Limb (tissue), 2 donors: Measurements from ENCODE around the gene INTS15.

Source experiments
- DNase-seq, 2 donors: peaks; one replicate each; pipeline ENCODE4 v3.0.0-alpha.2; 2016; ENCODE audit errors: extremely low spot score in 2 of 2

INTS15 gene

DNA sequence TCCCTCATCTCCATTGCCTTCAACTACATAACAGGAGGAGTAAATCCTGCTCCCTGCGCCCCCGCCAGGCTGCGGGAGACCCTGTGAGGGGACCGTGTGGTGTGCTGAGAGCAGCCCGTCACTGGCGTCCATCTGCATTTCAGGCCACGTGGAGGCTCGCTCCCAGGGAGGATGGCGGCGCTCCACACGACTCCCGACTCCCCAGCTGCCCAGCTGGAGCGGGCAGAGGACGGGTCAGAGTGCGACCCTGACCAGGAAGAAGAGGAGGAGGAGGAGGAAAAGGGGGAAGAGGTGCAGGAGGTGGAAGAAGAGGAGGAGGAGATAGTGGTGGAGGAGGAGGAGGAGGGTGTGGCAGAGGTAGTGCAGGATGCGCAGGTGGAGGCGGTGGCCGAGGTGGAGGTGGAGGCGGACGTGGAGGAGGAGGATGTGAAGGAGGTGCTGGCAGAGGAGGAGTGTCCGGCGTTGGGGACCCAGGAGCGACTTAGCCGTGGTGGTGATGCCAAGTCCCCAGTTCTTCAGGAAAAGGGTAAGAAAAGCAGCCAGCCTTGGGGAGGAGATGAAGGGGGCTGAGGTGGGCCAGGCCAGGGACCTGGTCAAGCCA is 52.5 kb downstream of the INTS15 start:
- DNase-seq, result no peak

DNA sequence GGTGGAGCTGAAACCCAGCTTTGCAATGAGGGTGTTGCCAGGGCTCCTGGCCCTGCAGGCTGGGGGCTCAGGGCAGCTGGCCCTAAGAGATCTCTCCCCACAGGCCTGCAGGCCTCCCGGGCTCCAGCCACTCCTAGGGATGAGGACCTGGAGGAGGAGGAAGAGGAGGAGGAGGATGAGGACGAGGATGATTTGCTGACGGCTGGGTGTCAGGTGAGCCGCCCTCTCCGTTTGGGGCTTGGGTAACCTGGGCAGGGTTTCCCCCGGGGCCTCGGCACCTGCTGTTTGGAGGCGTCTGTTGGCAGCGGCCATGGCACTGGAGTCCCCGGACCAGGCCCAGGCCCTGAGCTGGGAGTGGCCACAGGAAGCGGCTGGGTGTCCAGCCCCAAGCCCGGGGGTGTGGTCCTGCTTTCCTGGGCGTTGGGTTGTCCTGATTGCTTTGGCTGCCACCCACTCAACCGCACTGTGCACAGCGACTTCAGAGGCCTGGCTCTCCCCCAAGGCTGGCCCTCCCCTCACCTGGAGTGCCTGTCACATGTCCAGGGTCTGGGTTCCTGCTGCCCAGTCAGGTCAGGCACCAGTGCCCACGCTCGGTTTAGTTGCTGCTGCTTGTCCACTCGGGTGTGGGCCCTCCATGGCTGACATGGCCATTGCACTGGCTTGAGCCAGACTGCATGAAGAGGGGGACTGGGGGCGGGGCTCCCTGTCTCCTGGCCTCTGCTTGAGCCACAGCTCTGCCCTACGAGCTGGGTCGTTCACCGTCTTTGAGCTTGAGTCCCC is 53.2 kb downstream of the INTS15 start:
- no peak for DNase-seq

DNA sequence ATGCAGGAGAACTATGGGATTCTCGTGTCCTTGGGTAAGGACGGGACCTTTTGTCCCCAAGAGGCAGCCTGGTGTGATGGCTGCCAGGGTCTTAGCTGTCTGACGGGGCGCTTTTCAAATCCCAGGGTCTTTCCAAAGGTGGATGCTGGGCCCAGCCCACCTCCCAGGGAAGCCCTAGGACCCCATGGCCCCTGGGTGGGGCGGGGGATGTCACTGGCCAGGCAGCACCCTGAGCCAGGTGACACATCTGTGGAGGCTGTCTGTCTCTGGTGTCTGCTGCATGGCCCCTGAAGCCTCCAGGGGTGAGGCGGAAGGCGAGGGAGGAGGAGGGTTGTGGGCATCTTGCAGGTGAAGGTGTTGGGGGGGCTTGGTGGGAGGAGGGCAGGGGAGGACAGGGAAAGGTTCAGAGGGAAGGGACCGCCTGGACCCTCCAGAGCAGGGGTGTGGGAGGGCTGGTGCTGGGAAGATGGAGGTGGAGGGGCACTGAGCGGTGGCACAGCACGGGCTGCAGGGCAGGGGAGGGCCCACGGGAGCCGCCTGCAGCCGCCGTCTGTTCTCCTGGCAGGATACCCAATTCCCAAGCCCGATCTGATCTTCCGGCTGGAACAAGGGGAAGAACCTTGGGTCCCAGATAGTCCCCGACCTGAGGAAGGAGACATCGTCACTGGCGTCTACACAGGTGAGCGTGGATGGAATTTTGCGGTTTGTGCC is 54.2 kb downstream of the INTS15 start:
- no peak for DNase-seq

DNA sequence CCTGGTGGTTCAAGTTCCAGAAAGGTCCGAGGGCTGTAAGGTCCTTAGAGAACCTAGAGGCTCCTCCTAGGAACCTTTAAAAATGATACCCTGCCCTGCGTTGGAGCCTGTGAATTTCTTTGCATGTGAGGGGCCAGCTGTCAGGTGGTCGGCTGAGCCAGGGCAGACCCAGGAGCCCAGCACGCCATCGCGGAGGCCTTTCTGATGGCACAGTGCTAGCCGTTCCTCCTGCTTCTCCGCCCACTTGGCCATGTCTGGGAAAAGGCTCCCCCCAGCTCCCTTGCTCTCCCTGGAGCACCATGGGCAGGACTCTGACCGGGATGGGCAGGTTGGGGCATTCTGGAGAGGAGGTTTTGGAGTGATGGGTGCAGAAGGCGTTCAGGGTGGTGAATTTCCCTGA is 54.9 kb downstream of the INTS15 start:
- DNase-seq, result no peak

DNA sequence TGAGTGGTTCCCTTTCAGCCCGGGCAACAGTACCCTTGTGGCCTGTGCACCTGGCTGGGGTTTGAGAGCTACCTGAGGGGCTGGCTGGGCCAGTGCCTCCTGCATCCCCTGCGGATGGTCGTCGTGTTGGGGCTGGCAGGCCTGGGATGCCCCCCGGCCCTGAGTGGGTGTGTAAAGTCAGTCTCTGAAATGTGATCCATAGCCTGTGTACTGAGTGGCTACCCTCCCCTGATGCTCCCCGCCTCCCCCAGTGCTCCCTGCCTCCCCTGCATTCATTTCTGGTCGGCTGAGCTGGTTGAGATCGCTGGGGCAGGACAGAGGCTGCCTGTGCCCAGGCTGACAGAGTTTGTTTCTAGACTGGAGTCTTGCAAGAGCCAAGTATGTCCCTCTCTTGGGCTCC is 56.6 kb downstream of the INTS15 start:
- no peak for DNase-seq

DNA sequence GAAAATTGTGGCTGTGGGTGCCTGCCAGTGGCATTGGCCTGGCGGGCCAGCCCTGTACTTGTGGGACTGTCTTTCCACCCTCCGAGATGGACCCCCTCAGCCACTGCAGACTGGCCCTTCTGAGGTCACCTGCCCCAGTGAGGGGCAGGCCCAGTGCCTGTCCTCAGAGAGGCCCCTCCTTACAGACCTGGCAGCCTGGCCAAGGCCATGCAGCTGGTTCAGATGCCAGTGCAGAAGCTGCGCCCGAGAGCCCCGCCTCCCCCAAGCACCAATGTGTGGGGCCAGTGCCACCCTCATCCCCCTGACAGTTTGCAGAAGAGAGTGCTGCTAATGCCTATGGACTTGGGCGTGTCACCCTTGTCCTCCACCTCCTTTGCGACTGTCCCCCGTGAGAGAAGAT is 57.3 kb downstream of the INTS15 start:
- no peak for DNase-seq

DNA sequence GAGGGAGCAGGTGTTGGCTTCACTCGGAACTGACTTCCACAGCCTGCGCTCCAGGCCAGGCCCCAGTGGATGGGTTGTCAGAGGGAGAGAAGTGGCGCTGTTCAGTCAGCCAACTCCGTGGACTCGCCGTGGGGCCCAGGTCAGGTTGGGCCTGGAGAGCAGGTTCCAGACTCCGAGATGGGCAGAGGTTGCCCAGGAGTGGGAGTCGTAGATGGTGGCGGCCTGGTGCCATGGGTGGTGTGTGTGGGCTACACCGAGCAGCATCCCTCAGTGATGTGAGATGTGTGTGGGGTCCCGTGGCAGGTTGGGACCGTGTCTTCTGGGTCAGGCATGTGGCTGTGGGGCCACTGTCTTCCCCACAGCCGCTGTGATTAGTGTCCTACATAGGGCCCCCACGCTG is 57.7 kb downstream of the INTS15 start:
- DNase-seq, result no peak

DNA sequence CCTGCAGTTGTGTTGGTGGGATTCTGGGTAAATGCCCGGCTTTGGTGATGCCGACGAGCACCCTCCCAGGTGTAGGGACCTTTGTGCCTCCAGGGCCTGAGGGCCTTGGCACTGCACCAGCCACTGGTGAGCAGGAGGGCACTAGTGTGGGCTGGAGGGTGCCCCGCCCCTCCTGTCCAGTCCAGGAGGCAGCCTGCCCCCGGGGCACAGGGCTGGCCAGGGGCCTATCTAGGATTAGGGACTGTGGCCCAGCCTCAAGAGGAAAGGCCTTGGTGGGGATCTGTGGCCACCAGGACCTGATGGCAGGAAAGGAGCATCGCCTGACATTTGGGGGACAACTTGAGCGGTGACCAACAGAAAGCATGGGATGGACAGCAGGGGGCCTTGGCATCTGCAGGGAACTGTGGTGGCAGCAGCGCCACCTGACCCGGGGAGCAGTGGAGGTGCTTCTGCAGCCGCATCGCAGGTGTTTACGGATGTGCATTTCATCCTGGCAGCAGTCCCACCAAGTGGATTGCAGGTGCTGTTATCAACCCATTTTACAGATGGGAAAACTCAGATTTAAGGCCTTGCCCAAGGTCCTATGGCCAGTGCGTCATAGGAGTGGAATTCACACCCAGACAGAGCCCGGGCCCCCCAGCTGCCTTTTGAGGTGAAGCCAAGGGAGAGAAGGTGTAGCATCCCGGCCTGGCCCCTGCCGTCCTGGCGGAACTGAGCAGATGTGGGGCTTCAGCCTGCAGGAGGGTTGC is 58.4 kb downstream of the INTS15 start:
- no peak for DNase-seq

DNA sequence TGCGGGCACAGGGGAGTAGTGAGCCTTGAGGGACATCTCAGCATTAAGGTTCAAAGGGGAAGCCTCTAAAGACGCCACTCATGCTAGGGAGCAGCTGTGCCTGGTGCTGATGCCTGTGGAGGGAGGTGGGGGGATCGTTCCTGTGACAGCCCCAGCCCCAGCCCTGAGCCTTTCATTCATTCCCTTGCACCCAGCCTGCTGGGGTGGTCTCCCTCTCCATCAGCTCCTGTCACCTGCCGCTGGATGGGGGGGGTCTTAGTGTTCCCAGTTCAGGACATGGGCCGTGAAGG is 58.9 kb downstream of the INTS15 start:
- no peak for DNase-seq

DNA sequence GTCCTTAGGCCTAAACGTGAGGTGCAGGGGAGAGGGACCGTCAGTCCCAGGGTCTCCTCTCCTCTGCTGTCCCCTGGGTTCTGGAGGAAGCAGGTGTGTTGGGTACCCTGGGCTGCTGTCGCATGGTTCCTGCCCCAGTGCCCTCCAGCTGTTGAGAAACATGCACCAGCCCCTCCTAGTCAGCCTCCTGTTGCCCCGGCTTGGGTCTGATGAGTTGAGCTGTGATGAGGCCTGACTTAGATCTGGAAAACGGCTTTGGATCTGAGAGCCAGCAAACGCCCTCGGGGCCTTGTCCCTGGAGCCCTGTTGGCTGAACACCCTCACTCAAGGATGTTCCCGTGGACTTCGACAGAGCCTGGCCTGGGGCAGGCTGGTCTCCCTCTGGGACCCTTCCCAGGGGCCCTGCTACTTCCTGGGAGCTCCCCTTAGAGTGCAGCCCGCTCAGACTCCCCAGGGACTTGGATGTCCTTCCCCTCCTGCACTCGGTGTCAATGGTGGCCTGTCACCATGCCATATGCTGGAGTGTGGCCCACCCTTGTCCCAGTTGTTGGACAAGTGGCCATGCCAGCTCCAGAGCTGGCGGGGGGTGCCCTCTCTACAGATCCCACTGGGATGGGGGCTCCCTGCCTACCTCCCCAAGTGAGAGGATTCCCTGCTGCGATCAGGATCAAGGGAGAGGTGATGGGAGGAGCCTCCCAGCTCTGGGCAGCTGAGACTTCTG is 59.6 kb downstream of the INTS15 start:
- DNase-seq, result no peak

DNA sequence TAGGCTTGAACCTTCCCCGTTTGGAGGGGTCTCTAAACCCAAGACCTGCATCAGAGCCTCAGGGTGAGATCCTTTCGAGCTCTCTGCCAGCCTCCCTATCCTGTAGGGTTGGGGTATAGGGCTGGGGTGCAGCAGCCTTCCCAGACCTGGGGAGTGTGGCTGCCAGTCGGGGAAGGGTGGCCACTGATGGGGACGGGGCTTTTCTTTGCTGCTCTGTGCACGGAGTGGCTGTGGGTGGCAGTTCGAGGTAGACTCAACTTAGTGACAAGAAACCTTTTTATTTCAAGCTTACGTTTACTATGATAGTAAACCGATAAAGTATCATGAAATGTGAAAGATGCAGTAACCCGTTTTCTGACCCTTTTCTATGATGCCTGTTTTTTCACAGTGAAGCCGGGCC is 60.3 kb downstream of the INTS15 start:
- no peak for DNase-seq

DNA sequence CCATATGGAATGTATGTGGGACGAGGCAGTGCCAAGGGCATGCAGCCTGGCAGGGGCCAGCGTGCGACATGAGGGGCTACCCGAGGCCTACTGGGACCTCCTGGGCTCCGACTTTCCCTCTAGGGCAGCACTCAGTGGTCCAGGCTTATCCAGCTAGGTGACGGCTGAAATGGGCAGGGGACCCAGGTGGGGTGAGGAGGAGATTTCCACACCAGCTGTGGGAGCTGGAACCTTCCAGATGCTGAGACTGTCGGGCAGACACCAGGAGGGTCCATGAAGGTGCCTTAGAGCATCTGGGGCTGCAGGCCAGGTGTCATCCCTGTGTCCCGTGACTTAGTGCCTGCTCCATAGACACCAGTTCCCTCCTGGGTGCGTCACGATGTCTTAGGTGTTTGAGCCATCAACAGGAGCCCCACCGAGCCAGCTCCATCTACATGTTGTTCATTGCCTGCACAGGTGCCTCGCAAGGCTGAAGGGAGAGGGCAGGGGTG is 60.7 kb downstream of the INTS15 start:
- no peak for DNase-seq

DNA sequence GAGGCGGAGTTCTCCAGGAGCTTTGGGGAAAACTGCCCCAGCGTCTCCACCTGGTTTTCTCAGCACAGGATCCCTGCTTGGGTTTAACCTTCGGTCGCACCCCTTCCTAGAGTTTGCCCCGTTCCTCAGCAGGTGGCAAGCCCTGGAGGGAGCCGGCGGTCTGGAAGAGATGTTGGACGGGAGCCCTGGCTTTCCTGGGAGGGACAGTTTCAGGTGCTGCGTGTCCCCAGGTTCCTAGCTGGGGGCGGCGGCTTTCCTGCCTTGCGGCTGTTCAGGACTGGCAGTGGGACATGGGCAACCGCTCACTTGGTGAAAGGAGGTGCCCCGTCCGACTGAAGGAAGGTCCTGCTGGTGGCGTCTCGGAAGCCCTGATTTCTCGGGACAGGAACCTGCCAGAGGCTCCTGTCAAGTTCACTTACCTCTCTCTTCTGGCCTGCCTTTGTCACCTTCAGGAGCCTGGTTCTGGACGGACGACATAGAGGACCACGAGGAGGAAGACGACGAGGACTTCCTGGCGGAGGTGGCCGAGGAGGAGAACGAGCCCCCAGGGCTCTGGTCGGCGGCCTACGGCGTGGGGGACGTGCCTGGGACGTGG is 62.1 kb downstream of the INTS15 start:
- no peak for DNase-seq

DNA sequence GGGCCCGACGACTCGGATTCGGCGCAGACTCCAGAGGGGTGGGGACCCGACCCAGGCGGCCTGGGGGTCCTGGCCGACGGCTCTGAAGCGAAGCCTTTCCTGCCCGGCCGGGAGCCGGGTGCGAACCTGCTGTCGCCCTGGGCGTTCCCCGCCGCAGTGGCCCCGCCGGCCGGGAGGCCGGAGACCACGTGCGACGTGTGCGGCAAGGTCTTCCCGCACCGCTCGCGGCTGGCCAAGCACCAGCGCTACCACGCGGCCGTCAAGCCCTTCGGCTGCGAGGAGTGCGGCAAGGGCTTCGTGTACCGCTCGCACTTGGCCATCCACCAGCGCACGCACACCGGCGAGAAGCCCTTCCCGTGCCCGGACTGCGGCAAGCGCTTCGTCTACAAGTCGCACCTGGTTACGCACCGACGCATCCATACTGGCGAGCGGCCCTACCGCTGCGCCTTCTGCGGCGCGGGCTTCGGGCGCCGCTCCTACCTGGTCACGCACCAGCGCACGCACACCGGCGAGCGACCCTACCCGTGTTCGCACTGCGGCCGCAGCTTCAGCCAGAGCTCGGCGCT is 62.7 kb downstream of the INTS15 start:
- no peak for DNase-seq

DNA sequence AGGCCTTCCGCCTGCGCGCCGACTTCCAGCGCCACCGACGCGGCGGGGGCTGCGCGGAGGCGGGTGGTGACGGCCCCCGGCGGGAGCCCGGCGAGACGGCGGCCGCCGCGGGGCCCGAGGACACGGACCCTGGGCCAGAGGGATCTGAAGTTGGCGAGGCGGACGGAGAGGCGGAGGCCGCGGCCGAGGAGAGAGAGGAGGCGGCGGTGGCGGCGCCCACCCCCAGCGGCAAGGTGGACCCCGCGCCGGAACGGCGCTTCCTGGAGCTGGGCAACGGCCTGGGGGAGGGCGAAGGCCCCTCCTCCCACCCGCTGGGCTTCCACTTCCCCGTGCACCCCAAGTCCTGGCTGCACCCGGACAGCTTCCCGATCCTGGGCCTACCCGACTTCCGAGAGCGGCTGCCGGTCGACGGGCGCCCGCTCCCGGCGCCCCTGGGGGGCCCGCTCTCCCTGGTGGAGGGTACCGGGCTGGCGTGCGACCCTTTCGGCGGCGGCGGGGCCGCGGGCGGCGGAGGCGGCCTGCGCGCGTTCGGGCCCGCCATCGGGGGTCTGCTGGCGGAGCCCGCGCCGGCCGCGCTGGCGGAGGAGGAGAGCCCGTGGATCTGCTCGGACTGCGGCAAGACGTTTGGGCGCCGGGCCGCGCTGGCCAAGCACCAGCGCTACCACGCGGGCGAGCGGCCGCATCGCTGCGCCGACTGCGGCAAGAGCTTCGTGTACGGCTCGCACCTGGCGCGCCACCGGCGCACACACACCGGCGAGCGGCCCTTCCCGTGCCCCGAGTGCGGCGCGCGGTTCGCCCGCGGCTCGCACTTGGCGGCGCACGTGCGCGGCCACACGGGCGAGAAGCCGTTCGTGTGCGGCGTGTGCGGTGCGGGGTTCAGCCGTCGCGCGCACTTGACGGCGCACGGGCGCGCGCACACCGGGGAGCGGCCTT is 63.5 kb downstream of the INTS15 start:
- no peak for DNase-seq

DNA sequence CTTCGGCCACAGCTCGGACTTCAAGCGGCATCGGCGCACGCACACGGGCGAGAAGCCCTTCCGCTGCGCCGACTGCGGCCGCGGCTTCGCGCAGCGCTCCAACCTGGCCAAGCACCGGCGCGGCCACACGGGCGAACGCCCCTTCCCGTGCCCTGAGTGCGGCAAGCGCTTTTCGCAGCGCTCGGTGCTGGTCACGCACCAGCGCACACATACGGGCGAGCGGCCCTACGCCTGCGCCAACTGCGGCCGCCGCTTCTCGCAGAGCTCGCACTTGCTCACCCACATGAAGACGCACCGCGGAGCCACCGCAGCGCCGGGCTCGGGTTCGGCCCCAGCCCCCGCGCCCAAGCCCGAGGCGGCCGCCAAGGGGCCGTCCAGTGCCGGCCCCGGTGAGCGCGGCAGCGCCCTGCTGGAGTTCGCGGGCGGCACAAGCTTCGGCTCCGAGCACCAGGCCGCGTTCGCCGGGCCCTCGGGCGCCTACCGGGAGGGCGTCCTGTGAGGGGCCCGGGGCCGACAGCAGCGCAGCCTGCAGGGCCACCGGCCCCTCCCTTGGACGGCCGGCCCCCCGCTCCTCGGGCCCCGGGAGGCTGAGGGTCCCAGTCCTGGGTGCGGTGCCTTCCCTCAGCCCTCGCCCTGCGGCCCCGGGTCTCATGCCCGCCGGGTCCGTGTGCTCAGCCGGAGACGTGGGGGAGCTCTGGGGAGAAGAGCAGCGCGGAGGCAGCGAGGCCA is 64.5 kb downstream of the INTS15 start:
- no peak for DNase-seq

DNA sequence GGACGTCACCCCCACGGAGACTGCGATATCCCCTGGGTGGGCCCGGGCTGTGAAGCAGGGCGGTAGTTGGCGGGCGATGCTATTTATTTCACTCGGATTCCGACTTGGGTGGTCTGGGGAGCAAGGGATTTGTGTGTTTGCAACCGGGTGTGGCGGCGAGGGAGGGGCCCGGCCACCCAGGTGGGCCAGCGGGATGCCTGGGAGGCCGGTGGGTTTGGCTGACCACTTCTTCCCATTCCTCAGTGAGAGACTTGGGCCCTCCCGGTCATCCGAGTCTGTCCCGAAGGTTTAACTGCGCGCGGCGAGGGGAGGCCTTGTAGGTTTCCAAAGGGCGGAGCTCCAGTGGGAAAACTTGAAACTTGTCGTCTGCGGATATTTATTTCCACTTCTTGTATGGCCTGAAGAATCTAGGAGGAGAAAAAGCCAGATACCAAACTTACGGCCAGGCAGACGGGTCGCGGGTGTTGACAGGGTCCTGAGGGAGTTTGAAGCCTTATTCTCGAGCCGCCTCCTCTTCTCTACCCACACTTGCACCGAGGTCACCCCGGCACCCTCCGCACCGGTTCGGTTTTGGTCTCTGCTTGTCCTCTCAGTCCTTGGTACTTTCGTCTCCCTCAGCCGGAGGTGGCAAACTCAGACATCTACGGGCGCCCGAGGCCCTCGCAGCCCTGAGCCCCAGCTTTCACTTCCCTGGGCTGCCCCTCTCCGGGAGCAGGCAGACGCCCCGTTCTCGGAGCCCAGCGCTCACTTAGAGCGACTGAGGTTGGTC is 65.2 kb downstream of the INTS15 start:
- no peak for DNase-seq
